ENCODE measurements around the gene MYO15B.

Gene MYO15B

DNA sequence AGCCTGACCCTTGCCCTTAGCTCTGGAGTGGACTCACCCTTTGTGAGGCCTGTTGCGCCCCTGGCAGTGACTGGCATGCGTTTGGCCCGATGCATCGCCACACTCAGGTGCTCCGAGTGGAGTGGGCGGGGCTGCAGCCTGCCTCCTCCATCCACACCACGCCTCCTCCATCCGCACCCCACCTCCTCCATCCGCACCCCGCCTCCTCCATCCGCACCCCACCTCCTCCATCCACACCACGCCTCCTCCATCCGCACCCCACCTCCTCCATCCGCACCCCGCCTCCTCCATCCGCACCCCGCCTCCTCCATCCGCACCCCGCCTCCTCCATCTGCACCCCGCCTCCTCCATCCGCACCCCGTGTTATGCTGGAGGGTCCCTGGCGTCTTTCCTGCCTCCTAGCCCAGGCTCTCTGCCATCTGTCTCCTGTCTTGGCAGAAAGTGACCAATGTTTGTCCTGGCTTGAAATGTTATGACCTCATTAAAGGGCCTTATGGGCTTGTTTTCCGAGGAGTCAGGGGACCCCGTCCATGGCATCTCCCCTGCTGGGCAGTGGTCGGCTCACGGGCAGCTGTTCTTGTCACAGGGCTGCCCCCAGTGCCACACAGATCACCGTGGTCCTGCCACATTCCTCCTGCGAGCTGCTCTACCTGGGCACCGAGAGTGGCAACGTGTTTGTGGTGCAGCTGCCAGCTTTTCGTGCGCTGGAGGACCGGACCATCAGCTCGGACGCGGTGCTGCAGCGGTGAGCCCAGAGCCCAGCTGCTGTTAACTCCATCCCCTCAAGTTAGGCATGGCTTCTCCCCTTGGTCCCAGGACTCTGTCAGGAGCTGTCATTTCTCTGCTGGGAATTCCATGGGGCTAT is 28.7 kb upstream of the MYO15B start:
- DNase-seq (ENCODE audit: low read depth): no peak

DNA sequence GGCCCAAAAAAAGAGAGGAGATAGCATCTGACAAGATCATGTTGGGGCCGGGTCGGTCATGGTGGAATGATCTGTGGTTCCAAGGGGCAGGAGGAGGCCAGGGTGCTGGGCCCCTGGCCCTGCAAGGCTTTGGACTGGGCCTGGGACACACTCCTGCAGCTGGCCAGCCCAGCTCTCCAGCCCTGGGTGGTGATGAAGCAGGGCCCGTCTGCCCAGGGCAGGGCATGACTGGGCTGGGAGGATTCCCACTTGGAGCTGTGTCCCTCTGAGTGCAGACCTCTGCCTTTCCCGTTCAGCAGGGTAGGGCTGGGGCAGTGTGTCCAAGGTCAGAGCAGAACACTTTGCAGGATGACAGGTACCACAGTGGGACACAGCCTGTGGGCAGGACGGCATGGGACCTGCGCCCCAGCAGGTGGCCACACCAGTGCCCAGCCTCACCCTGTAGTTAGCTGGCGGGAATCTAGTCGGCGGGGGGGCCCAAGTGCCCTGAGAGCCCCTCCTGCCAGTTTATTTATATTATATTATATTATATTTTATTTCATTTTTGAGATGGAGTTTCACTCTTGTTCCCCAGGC is 27.6 kb upstream of the MYO15B start:
- no peak for DNase-seq (ENCODE audit: low read depth)

DNA sequence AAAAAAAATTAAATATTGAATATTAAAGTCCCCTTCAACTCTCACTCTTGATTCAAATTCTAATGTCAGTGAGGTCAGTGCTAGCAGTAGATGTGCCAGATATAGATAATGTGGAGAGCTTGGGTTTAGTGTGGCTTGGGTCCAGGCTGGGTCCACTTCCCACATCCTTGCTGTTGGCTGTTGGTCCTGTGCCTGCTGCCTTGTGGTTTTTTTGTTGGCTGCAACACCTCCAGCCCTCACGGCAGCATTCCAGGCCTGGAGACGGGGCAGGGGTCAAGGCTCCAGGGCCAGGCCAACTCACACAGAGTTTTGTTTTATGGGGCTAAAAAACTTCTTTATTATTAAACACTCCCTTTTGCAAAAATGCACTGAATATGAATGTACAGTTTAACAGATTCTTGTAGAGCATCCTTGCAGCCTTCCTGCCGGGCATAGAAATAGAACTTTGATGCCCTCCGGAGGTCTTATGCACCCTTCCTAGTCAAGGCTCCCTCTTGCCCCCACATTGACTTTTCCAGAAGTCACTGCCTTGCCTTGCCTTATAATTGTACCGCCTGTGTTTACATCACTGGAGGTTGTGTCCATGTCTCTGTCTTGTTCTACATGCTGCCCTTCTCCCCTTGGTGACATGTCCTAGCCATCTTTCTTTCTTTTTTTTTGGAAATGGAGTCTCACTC is 25.5 kb upstream of the MYO15B start:
- DNase-seq (ENCODE audit: low read depth): no peak

DNA sequence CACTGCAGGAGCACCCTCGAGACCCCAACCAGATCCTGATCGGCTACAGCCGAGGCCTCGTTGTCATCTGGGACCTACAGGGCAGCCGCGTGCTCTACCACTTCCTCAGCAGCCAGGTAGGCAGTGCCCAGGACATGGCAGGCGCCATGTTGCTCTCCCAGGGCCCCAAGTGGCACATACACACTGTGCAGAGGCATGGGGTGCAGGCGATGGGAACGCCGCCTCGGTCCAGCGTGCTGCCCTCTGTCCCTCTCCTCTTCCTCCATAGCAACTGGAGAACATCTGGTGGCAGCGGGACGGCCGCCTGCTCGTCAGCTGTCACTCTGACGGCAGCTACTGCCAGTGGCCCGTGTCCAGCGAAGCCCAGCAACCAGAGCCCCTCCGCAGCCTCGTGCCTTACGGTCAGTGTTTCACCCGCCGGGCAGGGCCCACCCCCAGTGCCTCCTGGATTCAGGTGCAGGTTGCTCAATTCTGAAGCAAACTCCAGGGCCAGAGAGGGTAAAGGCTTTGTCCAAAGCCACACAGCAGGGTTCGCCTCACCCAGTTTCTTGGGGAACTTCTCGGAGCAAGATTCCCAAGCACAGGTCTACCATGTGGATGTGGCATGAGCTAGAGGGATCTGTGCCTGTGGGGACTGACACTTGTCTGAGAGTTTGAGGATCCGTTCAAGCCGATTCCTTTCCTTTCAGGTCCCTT is 24.4 kb upstream of the MYO15B start:
- DNase-seq (ENCODE audit: low read depth): no peak

DNA sequence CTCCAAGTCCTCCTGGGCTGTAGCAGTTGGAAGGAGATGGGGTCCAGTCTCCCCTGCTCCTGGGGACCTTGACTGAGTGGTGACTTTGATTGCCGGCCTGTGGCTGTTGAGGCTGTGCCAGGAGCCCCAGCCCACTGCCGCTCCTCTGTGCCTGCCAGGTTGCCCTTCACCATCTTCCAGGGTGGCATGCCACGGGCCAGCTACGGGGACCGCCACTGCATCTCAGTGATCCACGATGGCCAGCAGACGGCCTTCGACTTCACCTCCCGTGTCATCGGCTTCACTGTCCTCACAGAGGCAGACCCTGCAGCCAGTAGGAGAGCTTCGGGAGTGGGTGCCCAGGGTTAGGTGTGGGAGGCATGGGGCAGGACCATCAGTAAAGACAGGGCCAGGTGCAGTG is 23.4 kb upstream of the MYO15B start:
- DNase-seq (ENCODE audit: low read depth): no peak

DNA sequence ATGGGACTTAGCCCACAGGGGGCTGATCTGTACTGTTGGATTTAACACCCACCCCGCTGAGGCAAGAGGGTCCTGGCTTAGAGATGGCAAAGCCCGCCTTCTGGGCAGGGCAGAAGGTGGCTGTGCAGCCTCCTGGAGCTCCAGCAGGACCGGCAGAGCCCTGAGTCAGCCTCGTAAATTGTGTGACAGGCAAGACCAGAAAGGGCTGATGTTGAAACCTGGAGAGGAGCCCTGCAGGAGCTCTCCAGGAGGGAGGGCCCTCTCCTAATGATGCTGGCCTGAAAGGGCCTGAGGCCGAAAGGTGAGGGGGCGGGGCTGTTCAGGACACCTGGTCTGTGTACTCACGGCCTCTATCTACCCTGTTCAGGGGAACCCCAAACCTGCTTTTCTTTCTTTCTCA is 22.5 kb upstream of the MYO15B start:
- DNase-seq (ENCODE audit: low read depth): no peak

DNA sequence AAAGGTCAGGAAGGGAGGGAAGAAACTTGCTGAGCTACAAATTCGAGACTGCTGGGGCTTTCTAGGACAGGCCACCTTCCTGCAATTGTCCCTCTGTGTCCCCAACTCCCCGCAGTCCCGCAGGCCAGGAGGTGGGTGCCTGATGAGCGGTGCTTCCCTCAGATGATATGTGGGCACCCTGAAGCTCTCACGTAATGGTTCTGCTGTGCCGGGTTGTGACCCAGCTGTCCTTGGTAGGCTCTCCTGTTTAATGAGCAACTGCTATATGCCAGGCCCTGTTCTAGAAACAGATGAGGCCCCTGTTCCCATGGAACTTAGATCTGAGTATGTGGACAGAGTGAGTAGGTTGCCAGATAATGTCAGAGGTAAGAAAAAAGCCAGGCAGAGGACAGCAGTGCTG is 22.0 kb upstream of the MYO15B start:
- DNase-seq (ENCODE audit: low read depth): no peak

DNA sequence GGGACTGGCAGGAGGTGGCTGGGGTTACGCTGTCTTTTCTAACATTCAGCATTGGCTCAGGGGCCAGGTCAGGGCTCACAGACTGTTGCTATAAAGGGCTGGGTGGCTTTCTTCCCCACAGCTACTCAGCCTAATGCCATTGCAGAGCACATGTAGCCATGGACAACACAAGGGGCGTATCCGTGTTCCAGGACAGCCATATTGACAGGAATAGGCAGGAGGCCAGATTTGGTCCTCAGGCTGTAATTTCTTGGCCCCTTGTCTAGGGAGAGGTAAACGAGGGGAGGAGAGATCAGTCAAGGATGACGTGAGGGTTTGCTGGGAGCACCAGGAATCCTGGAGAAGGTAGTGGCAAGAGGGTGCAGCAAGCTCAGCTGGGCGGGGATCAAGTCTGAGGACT is 21.2 kb upstream of the MYO15B start:
- DNase-seq (ENCODE audit: low read depth): no peak

DNA sequence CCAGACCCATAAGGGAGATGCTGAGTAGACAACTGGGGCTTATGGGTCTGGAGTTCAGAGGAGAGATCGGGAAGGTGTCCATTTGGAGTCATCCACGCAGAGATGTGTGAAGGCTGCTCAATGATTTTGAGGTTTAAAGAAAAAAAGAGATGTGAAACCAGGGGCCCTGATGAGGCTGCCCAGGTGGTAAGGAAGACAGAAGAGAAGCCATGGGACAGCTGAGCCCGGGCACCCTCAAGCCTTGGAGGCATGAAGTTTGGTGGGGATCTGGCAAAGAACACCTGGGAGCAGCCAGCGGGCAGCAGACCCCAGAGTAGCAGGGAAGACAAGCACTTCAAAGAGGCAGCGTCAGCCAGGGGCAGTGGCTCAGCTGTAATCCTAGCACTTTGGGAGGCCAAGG is 20.8 kb upstream of the MYO15B start:
- DNase-seq (ENCODE audit: low read depth): no peak

DNA sequence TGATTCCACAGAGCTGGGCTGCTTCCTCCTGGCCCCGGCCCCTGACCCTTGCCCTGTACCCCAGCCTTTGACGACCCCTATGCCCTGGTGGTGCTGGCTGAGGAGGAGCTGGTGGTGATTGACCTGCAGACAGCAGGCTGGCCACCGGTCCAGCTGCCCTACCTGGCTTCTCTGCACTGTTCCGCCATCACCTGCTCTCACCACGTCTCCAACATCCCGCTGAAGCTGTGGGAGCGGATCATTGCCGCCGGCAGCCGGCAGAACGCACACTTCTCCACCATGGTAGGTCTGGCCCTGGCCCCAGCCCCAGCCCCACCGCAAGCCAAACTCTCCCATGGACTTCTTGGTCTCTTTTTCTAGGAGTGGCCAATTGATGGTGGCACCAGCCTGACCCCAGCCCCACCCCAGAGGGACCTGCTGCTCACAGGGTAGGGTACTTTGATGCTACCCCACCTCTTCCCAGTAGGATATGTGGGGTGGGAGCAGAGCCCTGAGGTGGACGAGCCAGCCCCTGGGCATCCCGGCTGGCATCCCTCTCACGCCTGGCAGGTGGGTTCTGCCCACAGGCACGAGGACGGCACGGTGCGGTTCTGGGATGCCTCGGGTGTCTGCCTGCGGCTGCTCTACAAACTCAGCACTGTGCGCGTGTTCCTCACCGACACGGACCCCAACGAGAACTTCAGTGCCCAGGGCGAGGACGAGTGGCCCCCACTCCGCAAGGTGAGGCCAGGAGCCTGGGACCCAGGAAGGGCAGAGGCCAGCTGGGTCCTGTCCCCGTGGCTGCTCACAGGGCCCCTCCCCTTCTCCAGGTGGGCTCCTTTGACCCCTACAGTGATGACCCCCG is 19.0 kb upstream of the MYO15B start:
- DNase-seq (ENCODE audit: low read depth): no peak

DNA sequence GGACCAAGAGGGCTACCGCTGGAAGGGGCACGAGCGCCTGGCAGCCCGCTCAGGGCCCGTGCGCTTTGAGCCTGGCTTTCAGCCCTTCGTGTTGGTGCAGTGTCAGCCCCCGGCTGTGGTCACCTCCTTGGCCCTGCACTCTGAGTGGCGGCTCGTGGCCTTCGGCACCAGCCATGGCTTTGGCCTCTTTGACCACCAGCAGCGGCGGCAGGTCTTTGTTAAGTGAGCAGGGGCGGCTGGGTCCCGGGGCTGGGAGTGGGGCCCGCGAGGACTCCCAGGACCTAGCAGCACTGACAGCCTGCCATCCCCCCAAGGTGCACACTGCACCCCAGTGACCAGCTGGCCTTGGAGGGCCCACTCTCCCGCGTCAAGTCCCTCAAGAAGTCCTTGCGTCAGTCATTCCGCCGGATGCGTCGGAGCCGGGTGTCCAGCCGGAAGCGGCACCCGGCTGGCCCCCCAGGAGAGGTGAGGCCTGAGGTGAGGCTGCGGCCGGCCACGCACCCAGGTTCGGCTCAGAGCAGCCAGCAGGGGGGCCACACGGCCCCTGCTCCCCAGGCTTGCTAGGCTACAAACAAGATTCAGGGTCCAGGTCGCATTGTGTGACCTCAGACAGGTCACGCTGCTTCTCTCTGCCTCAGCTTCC is 17.4 kb upstream of the MYO15B start:
- DNase-seq (ENCODE audit: low read depth): no peak

DNA sequence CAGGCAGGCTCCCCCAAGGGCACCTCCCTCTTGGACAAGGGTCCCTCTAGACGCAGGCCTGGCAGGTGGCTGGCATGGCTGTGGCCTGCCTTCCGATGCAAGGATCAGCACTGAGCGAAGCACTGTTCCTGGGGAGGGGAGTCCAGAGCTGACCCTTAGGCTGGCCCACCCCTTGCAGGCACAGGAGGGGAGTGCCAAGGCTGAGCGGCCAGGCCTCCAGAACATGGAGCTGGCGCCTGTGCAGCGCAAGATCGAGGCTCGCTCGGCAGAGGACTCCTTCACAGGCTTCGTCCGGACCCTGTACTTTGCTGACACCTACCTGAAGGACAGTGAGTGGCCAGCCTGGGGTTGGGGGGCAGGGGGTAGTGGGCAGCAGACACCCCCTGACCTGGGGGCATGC is 16.8 kb upstream of the MYO15B start:
- DNase-seq (ENCODE audit: low read depth): no peak

DNA sequence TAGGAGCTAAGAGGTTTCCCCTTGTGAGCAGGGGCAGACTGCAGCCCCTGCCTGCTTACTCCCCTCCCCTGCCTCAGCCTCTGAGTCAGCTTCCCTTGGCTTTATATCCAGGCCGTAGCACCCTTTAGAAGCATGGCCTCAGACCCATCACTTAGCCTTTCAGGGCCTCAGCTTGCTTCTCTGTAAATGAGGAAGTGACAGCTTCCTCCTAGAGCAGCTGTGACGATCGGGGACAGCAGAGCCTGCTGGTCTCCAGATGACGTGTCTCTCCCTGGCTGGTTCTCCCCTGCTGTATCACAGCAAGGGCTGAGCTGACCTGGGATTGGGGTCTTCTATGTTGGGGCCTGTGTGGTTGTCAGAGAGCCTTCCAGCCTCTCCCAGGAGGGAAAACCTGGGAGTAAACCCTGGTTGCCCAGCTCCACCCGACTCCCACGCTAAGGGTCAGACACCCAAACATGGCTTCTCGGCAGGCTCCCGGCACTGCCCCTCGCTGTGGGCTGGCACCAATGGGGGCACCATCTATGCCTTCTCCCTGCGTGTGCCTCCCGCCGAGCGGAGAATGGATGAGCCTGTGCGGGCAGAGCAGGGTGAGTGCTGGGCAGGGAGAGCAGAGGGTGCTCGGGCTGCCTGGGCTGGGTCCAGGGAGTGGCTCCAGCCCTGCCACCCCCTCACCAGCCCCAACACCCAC is 16.3 kb upstream of the MYO15B start:
- no peak for DNase-seq (ENCODE audit: low read depth)

DNA sequence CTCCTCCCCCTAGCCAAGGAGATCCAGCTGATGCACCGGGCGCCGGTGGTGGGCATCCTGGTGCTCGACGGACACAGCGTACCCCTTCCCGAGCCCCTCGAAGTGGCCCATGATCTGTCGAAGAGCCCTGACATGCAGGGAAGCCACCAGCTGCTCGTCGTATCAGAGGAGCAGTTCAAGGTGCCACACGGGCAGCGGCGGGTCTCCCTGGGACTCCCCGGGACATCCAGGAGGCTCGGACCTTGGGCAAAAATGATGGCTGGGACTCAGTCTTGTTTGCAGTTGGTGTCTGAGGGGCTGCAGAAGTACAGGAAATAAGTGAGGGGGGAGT is 15.8 kb upstream of the MYO15B start:
- no peak for DNase-seq (ENCODE audit: low read depth)

DNA sequence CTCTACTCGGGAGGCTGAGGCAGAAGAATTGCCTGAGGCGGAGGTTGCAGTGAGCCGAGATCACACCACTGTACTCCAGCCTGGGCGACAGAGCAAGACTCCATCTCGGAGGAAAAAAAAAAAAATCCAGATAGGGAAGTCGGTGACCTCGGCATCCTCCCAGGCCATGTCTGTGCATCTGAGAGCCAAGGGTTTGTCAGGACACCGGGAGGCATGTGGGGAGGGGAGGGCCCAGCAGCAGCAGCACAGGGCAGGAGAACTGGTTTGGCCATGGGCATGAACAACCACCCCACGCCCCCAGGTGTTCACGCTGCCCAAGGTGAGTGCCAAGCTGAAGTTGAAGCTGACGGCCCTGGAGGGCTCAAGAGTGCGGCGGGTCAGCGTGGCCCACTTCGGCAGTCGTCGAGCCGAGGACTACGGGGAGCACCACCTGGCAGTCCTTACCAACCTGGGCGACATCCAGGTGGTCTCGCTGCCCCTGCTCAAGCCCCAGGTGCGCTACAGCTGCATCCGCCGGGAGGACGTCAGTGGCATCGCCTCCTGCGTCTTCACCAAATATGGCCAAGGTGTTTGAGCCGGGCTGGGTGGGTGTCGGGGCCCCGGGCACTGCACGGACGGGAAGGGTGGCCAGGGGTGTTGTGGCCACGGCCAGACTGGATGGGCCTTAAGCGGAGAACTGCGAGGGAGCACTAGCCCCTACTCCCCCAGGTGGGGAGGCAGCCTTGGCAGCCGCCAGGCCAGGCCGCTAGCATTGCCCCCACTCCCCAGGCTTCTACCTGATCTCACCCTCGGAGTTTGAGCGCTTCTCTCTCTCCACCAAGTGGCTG is 14.7 kb upstream of the MYO15B start:
- DNase-seq (ENCODE audit: low read depth): no peak

DNA sequence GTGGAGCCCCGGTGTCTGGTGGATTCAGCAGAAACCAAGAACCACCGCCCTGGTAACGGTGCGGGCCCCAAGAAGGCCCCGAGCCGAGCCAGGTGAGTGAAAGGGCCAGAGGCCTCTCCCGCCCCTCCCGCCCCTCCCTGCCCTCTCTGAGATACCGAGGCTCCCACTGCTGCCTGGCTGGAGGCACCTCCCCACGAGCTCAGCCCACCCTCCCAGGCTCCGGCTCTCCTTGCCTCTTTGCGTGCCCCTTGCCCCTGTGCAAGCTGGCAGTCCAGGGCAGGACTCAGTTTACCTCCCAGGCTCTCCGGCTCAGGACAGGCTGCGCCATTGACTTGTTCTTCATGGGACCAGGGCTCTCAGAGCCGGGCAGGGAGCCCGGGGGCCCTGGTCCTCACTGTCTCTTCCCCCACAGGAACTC is 14.1 kb upstream of the MYO15B start:
- DNase-seq (ENCODE audit: low read depth): no peak

DNA sequence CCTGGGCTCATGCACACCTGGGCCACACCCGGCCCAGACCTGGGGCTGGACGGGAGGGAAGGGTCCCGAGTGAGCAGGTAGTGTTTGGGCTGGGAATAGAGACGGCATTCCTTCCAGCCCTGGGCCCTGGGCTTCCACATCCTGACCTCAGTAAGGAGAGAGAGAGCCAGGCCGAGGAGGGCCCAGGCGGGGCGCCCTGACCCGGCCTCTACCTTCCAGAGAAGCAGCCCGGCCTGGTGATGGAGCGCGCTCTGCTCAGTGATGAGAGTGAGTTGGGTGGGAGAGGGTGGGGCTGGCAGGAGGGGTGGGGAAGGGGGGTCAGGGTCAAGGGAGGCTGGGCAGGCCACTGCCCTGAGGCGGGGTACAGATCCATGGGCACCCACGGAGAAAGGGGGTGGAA is 13.6 kb upstream of the MYO15B start:
- no peak for DNase-seq (ENCODE audit: low read depth)

DNA sequence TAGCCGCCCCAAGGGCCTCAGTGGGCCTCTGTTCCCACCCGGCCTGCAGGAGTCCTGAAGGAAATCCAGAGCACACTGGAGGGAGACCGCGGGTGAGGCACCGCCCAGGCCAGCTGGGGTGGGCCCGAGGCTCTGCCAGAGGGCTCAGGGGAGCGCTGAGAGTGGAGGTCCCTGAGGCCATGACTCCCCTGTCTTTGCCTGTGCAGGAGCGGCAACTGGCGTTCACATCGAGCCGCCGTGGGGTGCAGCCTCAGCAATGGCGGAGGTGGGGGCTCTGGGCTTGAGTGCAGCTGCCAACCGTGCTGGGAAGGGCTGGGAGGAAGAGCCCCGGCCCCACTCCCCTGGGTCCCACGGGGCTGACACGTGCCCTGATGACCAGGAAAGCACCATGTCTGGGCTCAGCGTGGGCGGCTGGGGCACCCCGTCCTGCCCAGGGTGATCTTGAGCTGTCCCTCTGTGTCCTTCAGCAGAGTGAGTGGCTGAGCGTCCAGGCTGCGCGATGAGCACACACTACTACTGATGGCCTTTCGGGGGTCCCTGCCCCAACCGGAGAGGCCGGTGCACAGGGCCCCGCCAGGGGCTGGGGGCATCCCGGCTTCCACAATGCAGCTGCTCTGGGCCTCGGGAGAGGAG is 13.1 kb upstream of the MYO15B start:
- DNase-seq (ENCODE audit: low read depth): no peak

DNA sequence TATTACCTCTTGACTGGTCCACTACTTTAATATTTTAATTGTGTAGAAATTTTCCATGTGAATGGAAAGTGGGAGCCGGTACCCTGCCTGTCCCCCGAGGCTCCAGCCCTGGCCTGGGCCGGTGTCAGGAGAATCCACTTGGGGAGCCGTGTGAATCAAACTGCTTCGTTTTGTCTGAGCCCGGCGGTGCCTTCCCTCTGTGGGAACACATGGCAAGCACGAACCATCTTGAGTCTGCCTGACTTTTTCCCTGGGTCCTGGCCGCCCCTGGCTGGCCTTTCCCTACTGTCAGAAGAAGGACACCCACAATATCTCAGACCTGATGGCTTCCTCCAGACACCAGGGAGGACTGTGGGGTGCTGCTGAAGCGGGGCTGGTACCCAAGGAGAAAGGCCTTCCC is 12.4 kb upstream of the MYO15B start:
- DNase-seq (ENCODE audit: low read depth): no peak

DNA sequence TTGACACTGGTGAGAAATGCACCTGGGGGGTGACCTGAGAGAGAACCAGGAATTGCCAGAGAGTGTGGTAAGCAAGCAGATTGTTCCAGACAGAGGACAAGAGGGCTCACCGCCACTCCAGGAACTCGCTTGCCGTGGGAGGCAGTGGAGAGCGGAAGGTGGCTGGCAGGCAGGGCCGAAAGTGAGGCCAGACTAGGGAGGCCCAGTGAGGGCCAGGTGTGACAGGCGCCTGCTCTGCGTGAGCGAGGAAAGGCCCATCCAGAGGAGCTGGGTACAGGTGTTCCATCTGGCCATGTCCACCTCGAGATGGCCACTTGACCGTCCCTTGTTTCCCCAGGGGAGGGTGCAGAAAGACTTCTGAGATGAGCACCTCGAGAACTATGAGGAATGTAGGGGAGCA is 11.9 kb upstream of the MYO15B start:
- no peak for DNase-seq (ENCODE audit: low read depth)

Measured in stimulated activated CD8-positive, alpha-beta memory T cell treated with anti-CD3 and anti-CD28 coated beads, Interleukin-4, amount 100 ng/mL, for 24 hours (primary cell).